ENCODE measurements around the gene PSME2. TPM values are rescaled to one million over a fixed set of nuclear protein-coding genes. Genes with fewer than 3 reads are reported as not detected.

Gene PSME2
- polyA plus RNA-seq, 1 donor from 2014 or later = 73.3 TPM

DNA sequence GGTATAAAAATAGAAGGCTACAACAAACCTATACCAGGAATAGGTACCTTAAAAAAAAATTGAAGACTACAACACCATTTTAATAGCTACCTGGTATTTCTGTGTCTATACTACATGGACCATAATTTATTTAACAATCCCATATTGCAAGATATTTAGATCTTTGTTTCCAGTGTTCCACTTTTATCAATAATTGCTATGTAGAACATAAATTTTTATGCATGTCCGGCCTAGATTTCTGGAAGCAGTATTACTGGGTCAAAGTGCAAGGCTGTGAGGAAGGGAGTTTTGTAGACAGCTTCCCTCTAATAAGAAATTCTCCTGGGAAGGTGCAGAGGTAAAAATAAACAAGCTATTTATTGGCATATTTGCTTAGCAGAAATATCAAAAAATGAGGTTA, 35.9 kb downstream of the PSME2 start:
- no peak overlapping the region for H3K4me2 ChIP-seq (ENCODE audit: low read length)
- no peaks in the 10 kb centered on the region for H3K9me2 ChIP-seq (ENCODE audit: insufficient read depth, low read length)
- no peaks in the 10 kb centered on the region for H3F3A ChIP-seq (ENCODE audit: insufficient read depth, low read length, poor library complexity, severe bottlenecking)
- no peaks in the 10 kb centered on the region for H3K36me3 ChIP-seq (ENCODE audit: insufficient read depth, low read length)
- H3K9me3 ChIP-seq (ENCODE audit: low read length) = no peaks in the 10 kb centered on the region
- H3K79me2 ChIP-seq (replicated peaks; ENCODE audit: insufficient read depth, low read length) = peaks cover under 1% of the 10 kb centered on the region
- H3K4me3 ChIP-seq (ENCODE audit: low read length) = no peak overlapping the region
- no peaks in the 10 kb centered on the region for H3K27me3 ChIP-seq (ENCODE audit: insufficient read depth, low read depth, low read length)
- H3K9ac ChIP-seq (ENCODE audit: low read length) = no peak overlapping the region
- no peak for TF ChIP-seq POLR2AphosphoS5 (IDR thresholded peaks at IDR 0.05)
- TF ChIP-seq, protein P1, sequence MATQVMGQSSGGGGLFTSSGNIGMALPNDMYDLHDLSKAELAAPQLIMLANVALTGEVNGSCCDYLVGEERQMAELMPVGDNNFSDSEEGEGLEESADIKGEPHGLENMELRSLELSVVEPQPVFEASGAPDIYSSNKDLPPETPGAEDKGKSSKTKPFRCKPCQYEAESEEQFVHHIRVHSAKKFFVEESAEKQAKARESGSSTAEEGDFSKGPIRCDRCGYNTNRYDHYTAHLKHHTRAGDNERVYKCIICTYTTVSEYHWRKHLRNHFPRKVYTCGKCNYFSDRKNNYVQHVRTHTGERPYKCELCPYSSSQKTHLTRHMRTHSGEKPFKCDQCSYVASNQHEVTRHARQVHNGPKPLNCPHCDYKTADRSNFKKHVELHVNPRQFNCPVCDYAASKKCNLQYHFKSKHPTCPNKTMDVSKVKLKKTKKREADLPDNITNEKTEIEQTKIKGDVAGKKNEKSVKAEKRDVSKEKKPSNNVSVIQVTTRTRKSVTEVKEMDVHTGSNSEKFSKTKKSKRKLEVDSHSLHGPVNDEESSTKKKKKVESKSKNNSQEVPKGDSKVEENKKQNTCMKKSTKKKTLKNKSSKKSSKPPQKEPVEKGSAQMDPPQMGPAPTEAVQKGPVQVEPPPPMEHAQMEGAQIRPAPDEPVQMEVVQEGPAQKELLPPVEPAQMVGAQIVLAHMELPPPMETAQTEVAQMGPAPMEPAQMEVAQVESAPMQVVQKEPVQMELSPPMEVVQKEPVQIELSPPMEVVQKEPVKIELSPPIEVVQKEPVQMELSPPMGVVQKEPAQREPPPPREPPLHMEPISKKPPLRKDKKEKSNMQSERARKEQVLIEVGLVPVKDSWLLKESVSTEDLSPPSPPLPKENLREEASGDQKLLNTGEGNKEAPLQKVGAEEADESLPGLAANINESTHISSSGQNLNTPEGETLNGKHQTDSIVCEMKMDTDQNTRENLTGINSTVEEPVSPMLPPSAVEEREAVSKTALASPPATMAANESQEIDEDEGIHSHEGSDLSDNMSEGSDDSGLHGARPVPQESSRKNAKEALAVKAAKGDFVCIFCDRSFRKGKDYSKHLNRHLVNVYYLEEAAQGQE (IDR thresholded peaks at IDR 0.05; ENCODE audit: borderline replicate concordance) = no peak
- TF ChIP-seq, protein P2, sequence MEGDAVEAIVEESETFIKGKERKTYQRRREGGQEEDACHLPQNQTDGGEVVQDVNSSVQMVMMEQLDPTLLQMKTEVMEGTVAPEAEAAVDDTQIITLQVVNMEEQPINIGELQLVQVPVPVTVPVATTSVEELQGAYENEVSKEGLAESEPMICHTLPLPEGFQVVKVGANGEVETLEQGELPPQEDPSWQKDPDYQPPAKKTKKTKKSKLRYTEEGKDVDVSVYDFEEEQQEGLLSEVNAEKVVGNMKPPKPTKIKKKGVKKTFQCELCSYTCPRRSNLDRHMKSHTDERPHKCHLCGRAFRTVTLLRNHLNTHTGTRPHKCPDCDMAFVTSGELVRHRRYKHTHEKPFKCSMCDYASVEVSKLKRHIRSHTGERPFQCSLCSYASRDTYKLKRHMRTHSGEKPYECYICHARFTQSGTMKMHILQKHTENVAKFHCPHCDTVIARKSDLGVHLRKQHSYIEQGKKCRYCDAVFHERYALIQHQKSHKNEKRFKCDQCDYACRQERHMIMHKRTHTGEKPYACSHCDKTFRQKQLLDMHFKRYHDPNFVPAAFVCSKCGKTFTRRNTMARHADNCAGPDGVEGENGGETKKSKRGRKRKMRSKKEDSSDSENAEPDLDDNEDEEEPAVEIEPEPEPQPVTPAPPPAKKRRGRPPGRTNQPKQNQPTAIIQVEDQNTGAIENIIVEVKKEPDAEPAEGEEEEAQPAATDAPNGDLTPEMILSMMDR (IDR thresholded peaks at IDR 0.05; ENCODE audit: poor library complexity, severe bottlenecking) = no peak
- no peak for TF ChIP-seq EZH2 (IDR thresholded peaks at IDR 0.05; ENCODE audit: borderline replicate concordance, insufficient read depth, low read length, poor library complexity, severe bottlenecking)
- no peak for TF ChIP-seq EP300 (conservative IDR thresholded peaks at IDR 0.05; ENCODE audit: poor library complexity, severe bottlenecking)
- no peak for TF ChIP-seq TAF1 (IDR thresholded peaks at IDR 0.05; ENCODE audit: low read depth)
- no peak for TF ChIP-seq RAD21 (conservative IDR thresholded peaks at IDR 0.05)
- TF ChIP-seq SMC3 (conservative IDR thresholded peaks at IDR 0.05; ENCODE audit: poor library complexity) = no peak
- TF ChIP-seq MXI1 (conservative IDR thresholded peaks at IDR 0.05; ENCODE audit: poor library complexity, severe bottlenecking) = no peak
- no peak overlapping the region for H2AFZ ChIP-seq (ENCODE audit: low read depth, low read length)
- no peaks in the 10 kb centered on the region for H4K20me1 ChIP-seq (ENCODE audit: insufficient read depth)
- H3K27ac ChIP-seq (ENCODE audit: low read length) = no peak overlapping the region

DNA sequence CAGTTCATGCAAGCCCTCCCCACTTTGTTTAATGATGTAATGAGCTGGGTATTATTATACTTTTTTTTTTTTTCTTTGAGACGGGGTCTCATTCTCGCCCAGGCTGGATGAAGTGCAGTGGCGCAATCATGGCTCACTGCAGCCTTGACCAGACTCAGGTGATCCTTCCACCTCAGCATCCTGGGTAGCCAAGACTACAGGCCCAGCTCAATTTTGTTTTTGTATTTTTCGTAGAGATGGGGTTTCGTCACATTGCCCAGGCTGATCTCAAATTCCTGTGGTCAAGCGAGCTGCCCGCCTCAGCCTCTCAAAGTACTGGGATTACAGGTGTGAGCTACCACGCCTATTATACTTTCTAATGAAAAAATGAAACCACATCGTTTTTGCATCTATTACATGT, 36.4 kb downstream of the PSME2 start:
- no peak overlapping the region for H3K4me3 ChIP-seq (ENCODE audit: low read length)

More for the DNA sequence above, 36.4 kb downstream of the PSME2 start:
- Histone ChIP-seq H3K9ac (ENCODE audit: low read length) (no peak overlapping the region), H3F3A (ENCODE audit: insufficient read depth, low read length, poor library complexity, severe bottlenecking) (no peaks in the 10 kb centered on the region), H4K20me1 (ENCODE audit: insufficient read depth) (no peaks in the 10 kb centered on the region), H3K36me3 (ENCODE audit: insufficient read depth, low read length) (no peaks in the 10 kb centered on the region), H3K9me2 (ENCODE audit: insufficient read depth, low read length) (no peaks in the 10 kb centered on the region), H3K27ac (ENCODE audit: low read length) (no peak overlapping the region), H2AFZ (ENCODE audit: low read depth, low read length) (no peak overlapping the region), H3K4me2 (ENCODE audit: low read length) (no peak overlapping the region), H3K9me3 (ENCODE audit: low read length) (no peaks in the 10 kb centered on the region), H3K27me3 (ENCODE audit: insufficient read depth, low read depth, low read length) (no peaks in the 10 kb centered on the region), H3K79me2 (replicated peaks; ENCODE audit: insufficient read depth, low read length) (no peaks in the 10 kb centered on the region)
- TF ChIP-seq, protein P1 (IDR thresholded peaks at IDR 0.05; ENCODE audit: borderline replicate concordance) = no peak
- TF ChIP-seq MXI1 (conservative IDR thresholded peaks at IDR 0.05; ENCODE audit: poor library complexity, severe bottlenecking) (no peak), EP300 (conservative IDR thresholded peaks at IDR 0.05; ENCODE audit: poor library complexity, severe bottlenecking) (no peak), TAF1 (IDR thresholded peaks at IDR 0.05; ENCODE audit: low read depth) (no peak), POLR2AphosphoS5 (IDR thresholded peaks at IDR 0.05) (no peak), EZH2 (IDR thresholded peaks at IDR 0.05; ENCODE audit: borderline replicate concordance, insufficient read depth, low read length, poor library complexity, severe bottlenecking) (no peak), SMC3 (conservative IDR thresholded peaks at IDR 0.05; ENCODE audit: poor library complexity) (no peak), RAD21 (conservative IDR thresholded peaks at IDR 0.05) (no peak)
- TF ChIP-seq, protein P2 (IDR thresholded peaks at IDR 0.05; ENCODE audit: poor library complexity, severe bottlenecking) = no peak

Data from neural cell (in vitro differentiated cells).